AG08396 (cell line): Measurements from ENCODE around the gene FAM24B.
"Not testable (repeated sequence)": the region's sequence is repeated elsewhere in the genome, so short reads cannot be mapped to it uniquely, and the experiment has no call there.

Experiments
- DNase-seq: peaks from one replicate; pipeline ENCODE4 v3.0.0; 2012; ENCODE audit warnings: low spot score, mixed read lengths

FAM24B gene

GRCh38 chr10:122879339-122880273 lies at the start of gene FAM24B:
FAM24B (minus strand) TSS chr10:122879581; CDS start chr10:122850515, 29,066 bp downstream.
- peak; percentile 96 for DNase-seq

GRCh38 chr10:122915700-122916099 lies 36.3 kb upstream of the FAM24B start:
- DNase-seq = no peak

GRCh38 chr10:122911889-122912484 lies 32.6 kb upstream of the FAM24B start:
- peak; percentile 64 for DNase-seq

- DNase-seq = no peak
Observed at GRCh38 chr10:122910310-122910709, 30.9 kb upstream of the FAM24B start, which contains the start of gene FAM24A. FAM24A (plus strand) TSS chr10:122910610; CDS start chr10:122911635, 1,025 bp downstream.

- not testable (repeated sequence) for DNase-seq
Observed at GRCh38 chr10:122903861-122904260, 24.5 kb upstream of the FAM24B start.

- no peak for DNase-seq
Observed at GRCh38 chr10:122894261-122894944, 15.0 kb upstream of the FAM24B start.

GRCh38 chr10:122884166-122884565 lies 4.8 kb upstream of the FAM24B start:
- no peak for DNase-seq

- no peak for DNase-seq
Observed at GRCh38 chr10:122882766-122883165, 3.4 kb upstream of the FAM24B start.

- DNase-seq = no peak
Observed at GRCh38 chr10:122878799-122879338, 512 bp downstream of the FAM24B start.

- DNase-seq = no peak
Observed at GRCh38 chr10:122877264-122877663, 2.1 kb downstream of the FAM24B start.

- DNase-seq = no peak
Observed at GRCh38 chr10:122876467-122876855, 2.9 kb downstream of the FAM24B start.

GRCh38 chr10:122875843-122876466 lies 3.4 kb downstream of the FAM24B start:
- no peak for DNase-seq

GRCh38 chr10:122871947-122872346 lies 7.4 kb downstream of the FAM24B start:
- DNase-seq = not testable (repeated sequence)

GRCh38 chr10:122868768-122869167 lies 10.6 kb downstream of the FAM24B start:
- not testable (repeated sequence) for DNase-seq

GRCh38 chr10:122866757-122867482 lies 12.5 kb downstream of the FAM24B start:
- not testable (repeated sequence) for DNase-seq

- DNase-seq = no peak
Observed at GRCh38 chr10:122864901-122865300, 14.5 kb downstream of the FAM24B start.

- no peak for DNase-seq
Observed at GRCh38 chr10:122864194-122864592, 15.2 kb downstream of the FAM24B start.

- DNase-seq = no peak
Observed at GRCh38 chr10:122863216-122864193, 15.9 kb downstream of the FAM24B start.

GRCh38 chr10:122861711-122862161 lies 17.6 kb downstream of the FAM24B start:
- peak; percentile 36 for DNase-seq

- no peak for DNase-seq
Observed at GRCh38 chr10:122859527-122859926, 19.9 kb downstream of the FAM24B start.
